Measurements from ENCODE around the gene SCRN2.

The SCRN2 gene

DNA sequence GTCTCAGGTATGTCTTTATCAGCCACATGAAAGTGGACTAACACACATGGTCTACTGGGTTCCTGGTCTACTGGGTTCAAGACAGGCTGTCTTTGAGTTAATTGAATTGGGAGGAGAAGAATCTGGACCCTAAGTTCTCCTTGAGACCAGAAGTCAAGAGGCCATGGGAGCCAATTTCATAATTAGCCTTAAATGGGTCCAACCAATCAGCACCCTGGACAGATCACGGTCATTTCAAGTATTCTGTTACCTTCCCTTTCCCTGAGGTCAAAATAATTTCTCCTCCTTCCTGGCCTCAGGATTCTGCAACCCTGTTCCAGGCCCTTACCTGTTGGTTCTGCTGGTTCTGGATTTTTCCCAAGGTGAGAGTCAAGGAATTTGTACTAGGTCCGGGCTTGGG is 43.3 kb downstream of the SCRN2 start:
- CTCF ChIA-PET: no interaction called here
- no peak for DNase-seq (ENCODE audit: low spot score)
- TF ChIP-seq, protein P1, sequence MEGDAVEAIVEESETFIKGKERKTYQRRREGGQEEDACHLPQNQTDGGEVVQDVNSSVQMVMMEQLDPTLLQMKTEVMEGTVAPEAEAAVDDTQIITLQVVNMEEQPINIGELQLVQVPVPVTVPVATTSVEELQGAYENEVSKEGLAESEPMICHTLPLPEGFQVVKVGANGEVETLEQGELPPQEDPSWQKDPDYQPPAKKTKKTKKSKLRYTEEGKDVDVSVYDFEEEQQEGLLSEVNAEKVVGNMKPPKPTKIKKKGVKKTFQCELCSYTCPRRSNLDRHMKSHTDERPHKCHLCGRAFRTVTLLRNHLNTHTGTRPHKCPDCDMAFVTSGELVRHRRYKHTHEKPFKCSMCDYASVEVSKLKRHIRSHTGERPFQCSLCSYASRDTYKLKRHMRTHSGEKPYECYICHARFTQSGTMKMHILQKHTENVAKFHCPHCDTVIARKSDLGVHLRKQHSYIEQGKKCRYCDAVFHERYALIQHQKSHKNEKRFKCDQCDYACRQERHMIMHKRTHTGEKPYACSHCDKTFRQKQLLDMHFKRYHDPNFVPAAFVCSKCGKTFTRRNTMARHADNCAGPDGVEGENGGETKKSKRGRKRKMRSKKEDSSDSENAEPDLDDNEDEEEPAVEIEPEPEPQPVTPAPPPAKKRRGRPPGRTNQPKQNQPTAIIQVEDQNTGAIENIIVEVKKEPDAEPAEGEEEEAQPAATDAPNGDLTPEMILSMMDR (conservative IDR thresholded peaks at IDR 0.05; ENCODE audit: low read depth): no peak
- H3K27ac ChIP-seq: no peak overlapping the region
- POLR2A ChIA-PET (ENCODE audit: low non-redundant PET): no interaction called here

DNA sequence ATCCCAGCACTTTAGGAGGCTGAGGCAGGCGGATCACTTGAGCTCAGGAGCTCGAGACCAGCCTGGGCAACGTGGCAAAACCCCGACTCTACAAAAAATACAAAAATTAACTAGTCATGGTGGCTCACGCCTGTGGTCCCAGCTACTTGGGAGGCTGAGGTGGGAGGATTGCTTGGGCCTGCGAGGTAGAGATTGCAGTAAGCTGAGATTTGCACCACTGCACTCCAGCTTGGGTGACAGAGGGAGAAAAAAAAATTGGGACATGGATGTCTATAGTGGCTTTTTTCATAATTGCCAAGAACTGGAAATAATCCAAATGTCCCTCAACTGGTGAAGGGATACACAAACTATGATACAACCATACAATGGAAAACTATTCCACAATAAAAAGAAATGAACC is 48.1 kb downstream of the SCRN2 start:
- no peak for DNase-seq (ENCODE audit: low spot score)
- H3K27ac ChIP-seq: no peak overlapping the region
- ChIA-PET CTCF (interaction anchor here (1.3 kb wide), 1 partner anchor 60 kb away, joined by 3 read pairs; the partner anchor contains the start of gene TBX21), POLR2A (ENCODE audit: low non-redundant PET) (no interaction called here)
- TF ChIP-seq, protein P1 (conservative IDR thresholded peaks at IDR 0.05; ENCODE audit: low read depth): no peak

DNA sequence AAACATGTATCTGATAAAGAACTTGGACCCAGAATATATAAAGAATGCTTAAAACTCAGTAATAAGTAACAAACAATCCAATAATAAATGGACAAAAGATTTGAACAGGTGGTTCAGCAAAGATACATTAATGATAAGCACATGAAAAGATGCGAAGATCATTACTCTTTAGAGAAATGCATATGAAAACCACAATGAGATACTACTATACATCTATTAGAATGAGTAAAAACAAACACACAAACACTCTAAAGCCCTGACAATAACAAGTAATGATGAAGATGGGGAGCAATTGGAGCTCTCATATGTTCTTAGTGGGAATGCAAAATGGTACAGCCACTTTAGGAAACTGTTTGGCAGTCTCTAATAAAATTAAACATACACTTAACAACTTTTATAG is 48.6 kb downstream of the SCRN2 start:
- ChIA-PET POLR2A (ENCODE audit: low non-redundant PET) (no interaction called here), CTCF (interaction anchor here (1.3 kb wide), 1 partner anchor 59 kb away, joined by 3 read pairs; the partner anchor contains the start of gene TBX21)
- DNase-seq (ENCODE audit: low spot score): no peak
- TF ChIP-seq, protein P1 (conservative IDR thresholded peaks at IDR 0.05; ENCODE audit: low read depth): no peak
- no peak overlapping the region for H3K27ac ChIP-seq

DNA sequence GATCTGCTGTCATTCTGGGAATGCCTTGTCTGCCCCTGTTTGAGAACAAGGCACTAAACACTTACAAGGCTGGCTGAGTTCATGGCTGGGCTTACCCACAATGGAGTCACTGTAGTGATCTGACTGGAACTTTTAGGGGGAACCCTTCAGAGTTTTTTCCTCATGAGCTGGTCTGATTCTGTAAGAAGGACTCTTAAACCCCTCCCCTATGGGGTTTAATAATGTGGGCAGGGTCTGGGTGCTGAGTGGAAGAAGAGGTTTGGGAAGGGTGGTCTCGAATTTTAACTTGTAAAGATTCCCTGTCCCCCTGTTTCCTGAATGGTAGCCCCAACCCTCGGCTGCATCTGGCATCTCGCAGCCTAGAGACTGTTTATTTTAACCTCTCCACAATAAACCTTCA is 50.0 kb downstream of the SCRN2 start:
- POLR2A ChIA-PET (ENCODE audit: low non-redundant PET): no interaction called here
- DNase-seq (ENCODE audit: low spot score): no peak
- no peak overlapping the region for H3K27ac ChIP-seq
- TF ChIP-seq, protein P1 (conservative IDR thresholded peaks at IDR 0.05; ENCODE audit: low read depth): no peak
- CTCF ChIA-PET: interaction anchor here (0.6 kb wide), 1 partner anchor 58 kb away, joined by 3 read pairs; no protein-coding TSS in a partner anchor

DNA sequence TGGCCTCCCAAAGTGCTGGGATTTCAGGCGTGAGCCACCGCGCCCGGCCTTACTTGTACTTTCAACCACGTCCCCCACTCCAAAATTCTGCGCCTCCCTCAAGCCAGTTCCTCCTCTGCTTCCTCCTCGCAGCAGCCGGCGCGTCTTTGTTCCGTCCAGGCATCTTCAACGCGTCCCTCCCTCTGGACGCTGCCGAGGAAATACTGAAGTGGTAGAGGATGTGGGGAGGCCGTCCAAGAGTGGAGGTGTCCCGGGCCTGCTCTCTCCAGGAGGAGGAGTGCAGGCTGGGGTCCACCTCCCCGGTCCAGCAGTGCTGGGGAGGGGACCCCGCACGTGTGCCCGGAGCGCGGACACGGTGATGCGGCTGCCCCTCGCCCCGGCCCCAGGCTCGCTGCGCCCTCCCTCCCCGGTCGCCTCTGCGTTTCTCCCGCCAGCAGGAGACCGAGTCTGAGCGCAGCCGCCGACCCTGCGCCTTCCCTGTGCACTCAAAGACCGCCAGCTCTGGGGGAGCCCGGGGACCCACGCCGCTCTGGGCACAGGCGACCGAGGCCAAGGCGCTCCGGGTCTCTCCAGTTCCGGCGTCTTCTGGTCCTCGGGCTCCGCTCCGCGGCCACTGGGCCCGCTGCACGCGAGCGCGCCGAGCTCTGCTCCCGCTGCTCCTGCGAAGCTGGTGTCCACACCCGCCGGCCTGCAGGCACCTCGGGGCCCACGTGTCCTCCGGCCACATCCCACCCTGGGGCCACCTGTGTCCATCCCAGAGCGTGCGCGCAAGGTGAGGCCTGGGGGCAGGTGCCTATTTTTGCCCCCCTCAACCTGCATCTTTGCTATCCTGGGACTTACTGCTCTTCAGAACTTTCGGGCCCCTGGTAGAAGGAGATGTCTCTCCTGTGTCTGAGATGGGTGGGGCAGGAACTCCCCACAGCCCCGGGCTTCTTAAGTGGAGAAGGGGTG is 51.2 kb downstream of the SCRN2 start:
- peak; percentile 57 for DNase-seq (ENCODE audit: low spot score)
- ChIA-PET CTCF (interaction anchor here (0.6 to 1.1 kb wide), 7 partner anchors 12 to 224 kb away, joined by 3 to 5 read pairs (median 3); no protein-coding TSS in a partner anchor), POLR2A (ENCODE audit: low non-redundant PET) (no interaction called here)
- no peak overlapping the region for H3K27ac ChIP-seq
- TF ChIP-seq, protein P1 (conservative IDR thresholded peaks at IDR 0.05; ENCODE audit: low read depth): peak; percentile 76

Measured in RWPE1 (cell line).